ENCODE measurements around the gene ANKRD34A.
"Not testable (repeated sequence)": the region's sequence is repeated elsewhere in the genome, so short reads cannot be mapped to it uniquely, and the experiment has no call there.

Gene ANKRD34A

DNA sequence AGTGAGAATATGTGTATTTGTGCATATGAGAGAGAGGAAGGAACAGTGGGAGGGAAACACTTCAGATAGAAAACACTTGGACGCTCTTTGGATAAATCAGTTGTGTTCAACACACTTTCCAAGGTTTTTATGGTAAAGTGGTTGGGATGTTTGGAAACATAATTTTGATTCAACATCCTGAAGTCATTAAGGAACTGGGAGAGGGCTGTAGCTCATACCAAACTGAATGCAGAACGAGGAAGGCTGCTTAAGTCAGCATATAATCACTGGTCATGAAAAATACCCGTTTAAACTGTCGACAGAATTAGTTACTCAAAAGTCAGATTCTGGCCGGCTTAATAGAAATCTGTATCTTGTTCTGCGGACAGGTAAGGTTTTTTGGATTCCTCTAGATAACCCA, 21.5 kb downstream of the ANKRD34A start:
- Histone ChIP-seq H3K27me3 (ENCODE audit: insufficient read depth, low read depth, severe bottlenecking) (no peaks in the 10 kb centered on the region), H3K27ac (no peak overlapping the region), H3K9me3 (ENCODE audit: severe bottlenecking) (no peaks in the 10 kb centered on the region), H3K4me3 (ENCODE audit: low read depth, low read length) (no peak overlapping the region), H3K36me3 (peaks cover 36% of the 10 kb centered on the region)
- no peak for DNase-seq
- no peak for TF ChIP-seq CTCF (IDR thresholded peaks at IDR 0.05; ENCODE audit: low read depth, low read length)

DNA sequence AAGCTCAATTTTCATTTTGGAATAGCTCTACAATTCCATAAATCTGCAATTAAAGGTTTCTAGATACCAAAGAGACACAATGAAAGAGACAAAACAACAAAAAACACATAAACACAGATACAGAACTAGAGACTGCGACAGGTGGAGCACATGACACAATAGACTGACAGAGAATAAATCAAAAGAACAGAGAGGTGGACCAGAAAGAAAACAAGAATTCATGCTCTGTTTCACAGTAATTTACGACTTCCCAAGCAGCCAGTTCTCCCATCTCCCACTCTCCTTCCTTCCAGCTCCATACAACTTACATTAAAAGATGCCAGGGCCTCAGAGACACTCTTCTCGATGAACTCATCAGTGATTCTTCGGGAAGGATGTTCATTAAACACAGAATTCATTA, 22.0 kb downstream of the ANKRD34A start:
- no peak overlapping the region for H3K27ac ChIP-seq
- H3K36me3 ChIP-seq, result peaks cover 36% of the 10 kb centered on the region
- TF ChIP-seq CTCF (IDR thresholded peaks at IDR 0.05; ENCODE audit: low read depth, low read length), result no peak

DNA sequence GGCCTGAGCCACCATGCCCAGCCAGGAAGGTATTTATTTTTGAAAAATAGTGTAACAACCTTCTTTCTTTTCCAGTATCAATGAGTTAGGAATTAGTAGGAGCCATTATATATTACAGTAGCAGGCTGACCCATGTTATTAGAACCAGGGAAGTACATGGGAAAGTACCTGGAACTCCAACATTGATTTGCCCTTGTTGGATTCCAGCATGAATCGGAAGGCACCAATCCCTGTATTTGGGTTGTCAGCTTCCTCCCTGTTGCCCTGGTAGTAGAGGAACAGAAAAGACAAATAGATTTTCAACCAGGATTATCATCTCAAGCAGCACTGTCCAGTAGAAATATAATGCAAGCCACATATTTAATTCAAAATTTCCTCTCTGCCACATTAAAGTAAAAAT, 26.9 kb downstream of the ANKRD34A start:
- Histone ChIP-seq H3K36me3 (peaks cover 12% of the 10 kb centered on the region), H3K27ac (no peak overlapping the region), H3K9me3 (ENCODE audit: severe bottlenecking) (no peaks in the 10 kb centered on the region), H3K27me3 (ENCODE audit: insufficient read depth, low read depth, severe bottlenecking) (no peaks in the 10 kb centered on the region), H3K4me3 (ENCODE audit: low read depth, low read length) (no peak overlapping the region)
- no peak for DNase-seq
- no peak for TF ChIP-seq CTCF (IDR thresholded peaks at IDR 0.05; ENCODE audit: low read depth, low read length)

More for the DNA sequence above, 22.0 kb downstream of the ANKRD34A start:
- Histone ChIP-seq H3K4me3 (ENCODE audit: low read depth, low read length) (no peak overlapping the region), H3K27me3 (ENCODE audit: insufficient read depth, low read depth, severe bottlenecking) (no peaks in the 10 kb centered on the region), H3K9me3 (ENCODE audit: severe bottlenecking) (no peaks in the 10 kb centered on the region)
- no peak for DNase-seq

DNA sequence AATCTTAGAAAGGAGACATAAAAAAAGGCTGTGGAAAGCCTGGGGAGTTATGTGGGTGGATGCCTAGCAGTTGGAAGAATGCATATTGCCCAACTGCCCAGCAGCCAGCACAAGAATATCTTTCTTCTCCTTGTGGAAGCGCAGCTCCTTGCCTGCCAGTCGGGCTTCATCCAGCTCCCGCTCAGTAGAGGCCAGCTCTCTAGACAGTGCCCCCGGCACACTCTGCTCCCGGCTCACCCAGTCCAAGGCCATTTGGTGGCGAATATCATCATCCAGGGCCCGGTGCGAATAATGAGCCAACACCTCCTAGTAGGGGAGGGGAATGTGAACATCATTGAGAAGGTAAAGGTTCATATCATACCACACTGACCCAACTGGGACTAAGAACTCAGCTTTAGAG, 28.1 kb downstream of the ANKRD34A start:
- DNase-seq, result no peak
- H3K27ac ChIP-seq, result peak overlapping the region; percentile 20

GRCh38 chr1:145935708-145936107, 28.7 kb downstream of the ANKRD34A start:
- no peaks in the 10 kb centered on the region for H3K9me3 ChIP-seq (ENCODE audit: severe bottlenecking)
- TF ChIP-seq CTCF (IDR thresholded peaks at IDR 0.05; ENCODE audit: low read depth, low read length), result no peak
- H3K27me3 ChIP-seq (ENCODE audit: insufficient read depth, low read depth, severe bottlenecking), result no peaks in the 10 kb centered on the region
- no peak for DNase-seq
- H3K27ac ChIP-seq, result peak overlapping the region; percentile 20
- H3K4me3 ChIP-seq (ENCODE audit: low read depth, low read length), result no peak overlapping the region
- peaks cover 1% of the 10 kb centered on the region; the same call in 1 of the 2 replicates for H3K36me3 ChIP-seq

More for the DNA sequence above, 28.1 kb downstream of the ANKRD34A start:
- Histone ChIP-seq H3K9me3 (ENCODE audit: severe bottlenecking) (no peaks in the 10 kb centered on the region), H3K27me3 (ENCODE audit: insufficient read depth, low read depth, severe bottlenecking) (no peaks in the 10 kb centered on the region), H3K36me3 (peaks cover 4% of the 10 kb centered on the region), H3K4me3 (ENCODE audit: low read depth, low read length) (no peak overlapping the region)
- TF ChIP-seq CTCF (IDR thresholded peaks at IDR 0.05; ENCODE audit: low read depth, low read length), result no peak

DNA sequence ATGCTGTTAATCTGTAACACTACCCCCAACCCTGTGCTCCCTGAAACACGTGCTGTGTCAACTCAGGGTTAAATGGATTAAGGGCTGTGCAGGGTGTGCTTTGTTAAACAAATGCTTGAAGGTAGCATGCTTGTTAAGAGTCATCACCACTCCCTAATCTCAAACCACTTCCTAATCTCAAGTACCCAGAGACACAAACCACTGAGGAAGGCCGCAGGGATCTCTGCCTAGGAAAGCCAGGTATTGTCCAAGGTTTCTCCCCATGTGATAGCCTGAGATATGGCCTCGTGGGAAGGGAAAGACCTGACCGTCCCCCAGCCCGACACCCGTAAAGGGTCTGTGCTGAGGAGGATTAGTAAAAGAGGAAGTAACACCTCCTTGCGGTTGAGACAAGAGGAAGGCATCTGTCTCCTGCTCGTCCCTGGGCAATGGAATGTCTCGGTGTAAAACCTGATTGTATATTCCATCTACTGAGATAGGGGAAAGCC, 31.8 kb downstream of the ANKRD34A start:
- not testable (repeated sequence) for H3K27me3 ChIP-seq (ENCODE audit: insufficient read depth, low read depth, severe bottlenecking); H3K36me3 ChIP-seq; H3K9me3 ChIP-seq (ENCODE audit: severe bottlenecking); H3K4me3 ChIP-seq (ENCODE audit: low read depth, low read length)
- peak overlapping the region; percentile 72 for H3K27ac ChIP-seq
- peak; percentile 79 for DNase-seq
- peak; percentile 10; the same call in 1 of the 2 replicates for TF ChIP-seq CTCF (IDR thresholded peaks at IDR 0.05; ENCODE audit: low read depth, low read length)
